OCI-LY7 (cell line): ENCODE data around the gene OXA1L. TPM values are rescaled to one million over a fixed set of nuclear protein-coding genes. Genes with fewer than 3 reads are reported as not detected.
"Not testable (repeated sequence)": the region's sequence is repeated elsewhere in the genome, so short reads cannot be mapped to it uniquely, and the experiment has no call there.

Source experiments
- BruUV-seq: library from RNA; stranded (reverse); fragments of 400-500 nt; replicated peaks from 2 replicates; lab custom pipeline; 2021; lab: Mats Ljungman, UMichigan
- CTCF ChIA-PET: fragments of 300-600 bp; sonication (Branson Sonifier 250); formaldehyde crosslinking; loops from one replicate; lab custom pipeline; 2022; ENCODE audit warnings: antibody characterized with exemption; ENCODE audit not compliant: unreplicated experiment; lab: Charles Lee
- POLR2A ChIA-PET: fragments of 300-600 bp; sonication (Branson Sonifier 250); formaldehyde crosslinking; loops from one replicate; lab custom pipeline; 2022; ENCODE audit warnings: antibody characterized with exemption; lab: Charles Lee
- DNase-seq: peaks from one replicate; pipeline ENCODE4 v3.0.0-alpha.2; 2015; ENCODE audit warnings: low spot score
- H2AFZ ChIP-seq: fragments of 200-600 bp; sonication (generic), shearing (Covaris generic); 2 replicates; pipeline ENCODE4 v1.6.1; 2014; ENCODE audit warnings: mild to moderate bottlenecking, antibody characterized with exemption, low read length, moderate library complexity
- H3K27ac ChIP-seq: fragments of 200-600 bp; sonication (generic); 2 replicates; pipeline ENCODE4 v1.5.1; 2014; ENCODE audit warnings: mixed run types, low read depth, mild to moderate bottlenecking, moderate library complexity, low read length, inconsistent platforms; ENCODE audit not compliant: poor library complexity, severe bottlenecking
- H3K36me3 ChIP-seq: fragments of 200-600 bp; sonication (generic); 2 replicates; pipeline ENCODE4 v1.6.1; 2014; ENCODE audit warnings: mild to moderate bottlenecking, antibody characterized with exemption, low read length, moderate library complexity, mixed read lengths; ENCODE audit not compliant: insufficient read depth
- H3K4me1 ChIP-seq: fragments of 200-600 bp; sonication (generic); 2 replicates; pipeline ENCODE4 v1.5.1; 2014; ENCODE audit warnings: mild to moderate bottlenecking, low read length; ENCODE audit not compliant: insufficient read depth, poor library complexity, severe bottlenecking
- H3K4me2 ChIP-seq: fragments of 200-600 bp; sonication (generic); 2 replicates; pipeline ENCODE4 v1.6.1; 2014; ENCODE audit warnings: mild to moderate bottlenecking, low read length
- H3K4me3 ChIP-seq: fragments of 200-600 bp; sonication (generic); 2 replicates; pipeline ENCODE4 v1.5.1; 2014; ENCODE audit warnings: mild to moderate bottlenecking, low read depth, low read length; ENCODE audit not compliant: poor library complexity, severe bottlenecking
- H3K79me2 ChIP-seq: fragments of 200-600 bp; sonication (generic); 2 replicates; pipeline ENCODE4 v1.6.1; 2016; ENCODE audit warnings: low read depth, mild to moderate bottlenecking, low read length, moderate library complexity, mixed read lengths; ENCODE audit not compliant: insufficient read depth
- H3K9me2 ChIP-seq: fragments of 200-600 bp; sonication (generic); 2 replicates; pipeline ENCODE4 v1.6.1; 2016; ENCODE audit warnings: mild to moderate bottlenecking, low read length, mixed read lengths; ENCODE audit not compliant: insufficient read depth
- H3K9me3 ChIP-seq: fragments of 200-600 bp; sonication (generic); 2 replicates; pipeline ENCODE4 v1.6.1; 2014; ENCODE audit warnings: mild to moderate bottlenecking, mixed run types, low read length, mixed read lengths
- H4K20me1 ChIP-seq: fragments of 200-600 bp; sonication (generic); 2 replicates; pipeline ENCODE4 v1.6.1; 2014; ENCODE audit warnings: mild to moderate bottlenecking, antibody characterized with exemption, low read length, moderate library complexity, mixed read lengths; ENCODE audit not compliant: insufficient read depth
- CTCF ChIP-seq: fragments of 200-600 bp; sonication (generic); conservative IDR thresholded peaks from 2 replicates; pipeline ENCODE4 v1.5.1; 2014; ENCODE audit warnings: mild to moderate bottlenecking, antibody characterized with exemption, low read length, moderate library complexity, mixed read lengths
- EZH2phosphoT487 ChIP-seq: fragments of 200-600 bp; sonication (generic); IDR thresholded peaks from 2 replicates; pipeline ENCODE4 v1.6.1; 2018; ENCODE audit warnings: low read depth, borderline replicate concordance, mild to moderate bottlenecking, mixed run types, antibody characterized with exemption, low read length, moderate library complexity, mixed read lengths
- intact Hi-C: fragments of 100-400 bp; cut with micrococcal nuclease; formaldehyde crosslinking; loops from one replicate; pipeline ENCODE4 v1.10.0; 2022; ENCODE audit not compliant: unreplicated experiment
- total RNA-seq, 2 experiments: library from RNA; depleted of rRNA in 1 of 2; stranded (reverse); fragments of >200 nt in 1 of 2; shearing (Covaris generic) in 1 of 2; gene quantifications; 2 replicates each; pipeline ENCODE4 v1.2.3, GENCODE V29; 2014 to 2022

Gene OXA1L
- total RNA-seq, 2 experiments from 2014 or later: 141 to 153 TPM

GRCh38 chr14:22802860-22803686 lies 36.6 kb downstream of the OXA1L start:
- peaks cover 41% of the 10 kb centered on the region for H3K36me3 ChIP-seq
- ChIA-PET POLR2A (interaction anchor here (0.5 to 1.9 kb wide), 15 partner anchors 9 to 281 kb away, joined by 3 to 14 read pairs (median 5); partner anchors contain the start of gene SLC7A7), CTCF (interaction anchor here (1.2 kb wide), 1 partner anchor 70 kb away, joined by 3 read pairs; no protein-coding TSS in a partner anchor)
- no peaks in the 10 kb centered on the region for H4K20me1 ChIP-seq
- H3K4me2 ChIP-seq: peak overlapping the region; percentile 75
- peaks cover 80% of the 10 kb centered on the region for H3K79me2 ChIP-seq
- H3K9me3 ChIP-seq: no peaks in the 10 kb centered on the region
- peak overlapping the region; percentile 85 for H3K27ac ChIP-seq
- peak overlapping the region; percentile 55 for H3K4me3 ChIP-seq
- peaks cover 91% of the 10 kb centered on the region for H3K4me1 ChIP-seq
- no peak overlapping the region; the same call in 1 of the 2 replicates for H2AFZ ChIP-seq
- no peak for TF ChIP-seq CTCF
- no peak for TF ChIP-seq EZH2phosphoT487
- no TSS peak for BruUV-seq
- peak; percentile 53 for DNase-seq
- intact Hi-C loops: no loop called here
- H3K9me2 ChIP-seq: no peaks in the 10 kb centered on the region

- intact Hi-C loops: no loop called here
- no peak overlapping the region; the same call in 1 of the 2 replicates for H2AFZ ChIP-seq
- no TSS peak for BruUV-seq
These were observed 37.1 kb downstream of the OXA1L start for GRCh38 chr14:22803687-22803974.

GRCh38 chr14:22805235-22805634 lies 38.7 kb downstream of the OXA1L start:
- DNase-seq, H3K9me2 ChIP-seq, BruUV-seq, H2AFZ ChIP-seq, intact Hi-C loops, H4K20me1 ChIP-seq, H3K9me3 ChIP-seq: not testable (repeated sequence)
- ChIA-PET POLR2A (interaction anchor here (1.3 to 1.6 kb wide), 3 partner anchors 10 to 26 kb away, joined by 3 to 6 read pairs (median 3); partner anchors contain the start of gene SLC7A7), CTCF (interaction anchor here (1.4 kb wide), 1 partner anchor 10 kb away, joined by 3 read pairs; no protein-coding TSS in a partner anchor)
- H3K36me3 ChIP-seq: peaks cover 54% of the 10 kb centered on the region
- peak overlapping the region; percentile 85 for H3K27ac ChIP-seq
- peak overlapping the region; percentile 75 for H3K4me2 ChIP-seq
- H3K4me3 ChIP-seq: peak overlapping the region; percentile 55
- peaks cover 88% of the 10 kb centered on the region for H3K4me1 ChIP-seq
- peaks cover 80% of the 10 kb centered on the region for H3K79me2 ChIP-seq

More at GRCh38 chr14:22803687-22803974, 37.1 kb downstream of the OXA1L start:
- Histone ChIP-seq H4K20me1 (no peaks in the 10 kb centered on the region), H3K4me2 (peak overlapping the region; percentile 75), H3K4me1 (peaks cover 91% of the 10 kb centered on the region), H3K9me2 (no peaks in the 10 kb centered on the region), H3K27ac (peak overlapping the region; percentile 85), H3K9me3 (no peaks in the 10 kb centered on the region), H3K79me2 (peaks cover 80% of the 10 kb centered on the region), H3K4me3 (peak overlapping the region; percentile 55), H3K36me3 (peaks cover 47% of the 10 kb centered on the region)
- peak; percentile 57 for DNase-seq
- CTCF ChIA-PET: no interaction called here
- POLR2A ChIA-PET: interaction anchor here (0.5 to 1.9 kb wide), 10 partner anchors 8 to 247 kb away, joined by 3 to 11 read pairs (median 6); partner anchors contain the start of gene SLC7A7
- TF ChIP-seq EZH2phosphoT487 (no peak), CTCF (no peak)
